Measurements from ENCODE around the gene NOTUM.

DNA sequence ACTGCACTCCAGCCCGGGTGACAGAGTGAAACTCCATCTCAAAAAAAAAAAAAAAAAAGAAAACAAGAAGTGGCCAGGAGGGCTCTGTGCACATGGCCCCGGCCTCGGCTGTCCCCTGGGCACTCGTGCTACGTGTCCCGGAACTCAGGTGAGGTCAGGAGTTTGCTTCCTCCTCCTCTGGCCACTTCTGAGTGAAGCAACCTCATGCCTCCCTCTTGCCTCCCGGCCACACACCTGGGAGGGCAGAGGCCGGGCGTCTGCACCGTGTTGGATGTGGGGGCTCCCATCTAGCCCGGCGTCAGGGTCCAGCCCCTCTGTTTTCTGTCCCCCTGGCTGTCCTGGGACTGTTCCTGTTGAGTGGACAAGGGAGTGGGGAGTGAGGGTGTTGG, 38.6 kb upstream of the NOTUM start:
- TF ChIP-seq, protein P1, sequence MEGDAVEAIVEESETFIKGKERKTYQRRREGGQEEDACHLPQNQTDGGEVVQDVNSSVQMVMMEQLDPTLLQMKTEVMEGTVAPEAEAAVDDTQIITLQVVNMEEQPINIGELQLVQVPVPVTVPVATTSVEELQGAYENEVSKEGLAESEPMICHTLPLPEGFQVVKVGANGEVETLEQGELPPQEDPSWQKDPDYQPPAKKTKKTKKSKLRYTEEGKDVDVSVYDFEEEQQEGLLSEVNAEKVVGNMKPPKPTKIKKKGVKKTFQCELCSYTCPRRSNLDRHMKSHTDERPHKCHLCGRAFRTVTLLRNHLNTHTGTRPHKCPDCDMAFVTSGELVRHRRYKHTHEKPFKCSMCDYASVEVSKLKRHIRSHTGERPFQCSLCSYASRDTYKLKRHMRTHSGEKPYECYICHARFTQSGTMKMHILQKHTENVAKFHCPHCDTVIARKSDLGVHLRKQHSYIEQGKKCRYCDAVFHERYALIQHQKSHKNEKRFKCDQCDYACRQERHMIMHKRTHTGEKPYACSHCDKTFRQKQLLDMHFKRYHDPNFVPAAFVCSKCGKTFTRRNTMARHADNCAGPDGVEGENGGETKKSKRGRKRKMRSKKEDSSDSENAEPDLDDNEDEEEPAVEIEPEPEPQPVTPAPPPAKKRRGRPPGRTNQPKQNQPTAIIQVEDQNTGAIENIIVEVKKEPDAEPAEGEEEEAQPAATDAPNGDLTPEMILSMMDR (IDR thresholded peaks at IDR 0.05; ENCODE audit: low read depth, low read length, missing input control), result no peak
- TF ChIP-seq MAX (IDR thresholded peaks at IDR 0.05) (no peak), JUND (IDR thresholded peaks at IDR 0.05) (no peak)

All from liver (tissue), 3 donors.